Transverse colon (tissue), 3 donors: Measurements from ENCODE around the gene DRD3.

Experiments
- CTCF ChIP-seq, 5 experiments: fragments of 200-600 bp in 3 of 5; fragments of 450-650 bp in 2 of 5; sonication (generic) in 3 of 5; IDR thresholded peaks; 1 replicate in 2 of 5; 2 replicates in 3 of 5; pipeline ENCODE4 v1.5.1; 2016 to 2017; ENCODE audit warnings: antibody characterized with exemption in 5 of 5, inconsistent platforms in 3 of 5, mild to moderate bottlenecking in 2 of 5, moderate library complexity in 1 of 5
- EP300 ChIP-seq: sonication (generic); formaldehyde crosslinking; IDR thresholded peaks from one replicate; pipeline ENCODE4 v1.6.1; 2017; ENCODE audit warnings: antibody characterized with exemption, low read depth
- POLR2A ChIP-seq: fragments of 450-650 bp; IDR thresholded peaks from one replicate; pipeline ENCODE4 v1.6.1; 2016; ENCODE audit warnings: antibody characterized with exemption, mild to moderate bottlenecking, moderate library complexity

- TF ChIP-seq CTCF (IDR thresholded peaks at IDR 0.05), result no peak
- TF ChIP-seq POLR2A, result no peak
- no peak for TF ChIP-seq EP300
These were observed 40.9 kb upstream of the DRD3 start for GRCh38 chr3:114219741-114220140.
